Adipocyte (in vitro differentiated cells): ENCODE measurements around the gene ERCC6L2.
A peak's percentile ranks its signal among the peaks of the same experiment; 100 is the strongest.

Source experiments
- DNase-seq: peaks from one replicate; pipeline ENCODE4 v3.0.0-alpha.2; 2015; ENCODE audit warnings: low read depth
- H3K27me3 ChIP-seq: replicated peaks from 2 replicates; pipeline ENCODE4 v1.7.0; 2013; ENCODE audit warnings: mild to moderate bottlenecking, low read length, moderate library complexity; ENCODE audit not compliant: control insufficient read depth, insufficient read depth
- H3K36me3 ChIP-seq: 2 replicates; pipeline ENCODE4 v1.7.0; 2013; ENCODE audit warnings: low read length, mild to moderate bottlenecking, moderate library complexity; ENCODE audit not compliant: control insufficient read depth, insufficient read depth, severe bottlenecking
- H3K4me1 ChIP-seq: 2 replicates; pipeline ENCODE4 v1.7.0; 2013; ENCODE audit warnings: mild to moderate bottlenecking, low read length, moderate library complexity; ENCODE audit not compliant: control insufficient read depth, insufficient read depth
- H3K4me3 ChIP-seq: 2 replicates; pipeline ENCODE4 v1.7.0; 2013; ENCODE audit warnings: mild to moderate bottlenecking, low read length, moderate library complexity
- H3K9ac ChIP-seq: 2 replicates; pipeline ENCODE4 v1.7.0; 2013; ENCODE audit warnings: mild to moderate bottlenecking, low read length, moderate library complexity
- H3K9me3 ChIP-seq: 2 replicates; pipeline ENCODE4 v1.7.0; 2013; ENCODE audit warnings: mild to moderate bottlenecking, low read length, moderate library complexity; ENCODE audit not compliant: control insufficient read depth

ERCC6L2 gene

GRCh38 chr9:95952471-95952870 lies 77.0 kb downstream of the ERCC6L2 start:
- H3K9me3 ChIP-seq: peaks cover 8% of the 10 kb centered on the region
- no peak overlapping the region for H3K9ac ChIP-seq
- H3K4me3 ChIP-seq: no peak overlapping the region
- peaks cover 57% of the 10 kb centered on the region for H3K36me3 ChIP-seq
- no peaks in the 10 kb centered on the region for H3K4me1 ChIP-seq
- no peak for DNase-seq
- H3K27me3 ChIP-seq: no peaks in the 10 kb centered on the region

- Histone ChIP-seq H3K4me1 (no peaks in the 10 kb centered on the region), H3K27me3 (no peaks in the 10 kb centered on the region), H3K9me3 (peaks cover 2% of the 10 kb centered on the region), H3K36me3 (peaks cover 47% of the 10 kb centered on the region), H3K9ac (no peak overlapping the region), H3K4me3 (no peak overlapping the region)
- no peak for DNase-seq
Observed at GRCh38 chr9:95953986-95954385, 78.5 kb downstream of the ERCC6L2 start.

- H3K27me3 ChIP-seq: no peaks in the 10 kb centered on the region
- H3K36me3 ChIP-seq: peaks cover 41% of the 10 kb centered on the region
- no peak overlapping the region for H3K4me3 ChIP-seq
- peaks cover 2% of the 10 kb centered on the region for H3K9me3 ChIP-seq
- H3K4me1 ChIP-seq: no peaks in the 10 kb centered on the region
- no peak overlapping the region for H3K9ac ChIP-seq
- no peak for DNase-seq
Observed at GRCh38 chr9:95954940-95955339, 79.4 kb downstream of the ERCC6L2 start.

GRCh38 chr9:95962936-95963335 lies 87.4 kb downstream of the ERCC6L2 start:
- no peaks in the 10 kb centered on the region for H3K27me3 ChIP-seq
- DNase-seq: no peak
- H3K36me3 ChIP-seq: peaks cover 13% of the 10 kb centered on the region
- H3K4me1 ChIP-seq: peaks cover 8% of the 10 kb centered on the region
- H3K4me3 ChIP-seq: no peak overlapping the region
- H3K9me3 ChIP-seq: no peaks in the 10 kb centered on the region
- no peak overlapping the region for H3K9ac ChIP-seq

- no peaks in the 10 kb centered on the region for H3K9me3 ChIP-seq
- no peaks in the 10 kb centered on the region for H3K27me3 ChIP-seq
- no peak overlapping the region for H3K9ac ChIP-seq
- DNase-seq: no peak
- no peak overlapping the region for H3K4me3 ChIP-seq
- H3K4me1 ChIP-seq: peaks cover 8% of the 10 kb centered on the region
- peaks cover 13% of the 10 kb centered on the region for H3K36me3 ChIP-seq
Observed at GRCh38 chr9:95963659-95964058, 88.2 kb downstream of the ERCC6L2 start.

- Histone ChIP-seq H3K9ac (peak overlapping the region; percentile 3), H3K27me3 (no peaks in the 10 kb centered on the region), H3K36me3 (peaks cover 16% of the 10 kb centered on the region), H3K4me3 (no peak overlapping the region), H3K9me3 (no peaks in the 10 kb centered on the region), H3K4me1 (peaks cover 23% of the 10 kb centered on the region)
- no peak for DNase-seq
Observed at GRCh38 chr9:95966306-95966705, 90.8 kb downstream of the ERCC6L2 start.

- Histone ChIP-seq H3K9me3 (no peaks in the 10 kb centered on the region), H3K4me3 (no peak overlapping the region), H3K4me1 (peaks cover 23% of the 10 kb centered on the region), H3K27me3 (no peaks in the 10 kb centered on the region), H3K9ac (no peak overlapping the region), H3K36me3 (peaks cover 38% of the 10 kb centered on the region)
- DNase-seq: peak; percentile 39
Observed at GRCh38 chr9:95970317-95970716, 94.8 kb downstream of the ERCC6L2 start.

- Histone ChIP-seq H3K36me3 (peaks cover 38% of the 10 kb centered on the region), H3K27me3 (no peaks in the 10 kb centered on the region), H3K4me3 (no peak overlapping the region), H3K9ac (no peak overlapping the region), H3K9me3 (no peaks in the 10 kb centered on the region), H3K4me1 (peaks cover 15% of the 10 kb centered on the region)
- no peak for DNase-seq
Observed at GRCh38 chr9:95971815-95972214, 96.3 kb downstream of the ERCC6L2 start.

- no peaks in the 10 kb centered on the region for H3K27me3 ChIP-seq
- peaks cover 17% of the 10 kb centered on the region for H3K4me1 ChIP-seq
- no peak overlapping the region for H3K9ac ChIP-seq
- DNase-seq: no peak
- H3K4me3 ChIP-seq: no peak overlapping the region
- H3K36me3 ChIP-seq: peaks cover 37% of the 10 kb centered on the region
- H3K9me3 ChIP-seq: no peaks in the 10 kb centered on the region
Observed at GRCh38 chr9:95974389-95974788, 98.9 kb downstream of the ERCC6L2 start.

GRCh38 chr9:95977371-95977770 lies 101.9 kb downstream of the ERCC6L2 start:
- no peak overlapping the region for H3K9ac ChIP-seq
- no peaks in the 10 kb centered on the region for H3K27me3 ChIP-seq
- no peak for DNase-seq
- H3K4me3 ChIP-seq: no peak overlapping the region
- peaks cover 19% of the 10 kb centered on the region for H3K4me1 ChIP-seq
- H3K36me3 ChIP-seq: peaks cover 24% of the 10 kb centered on the region
- H3K9me3 ChIP-seq: no peaks in the 10 kb centered on the region

- Histone ChIP-seq H3K36me3 (peaks cover 16% of the 10 kb centered on the region), H3K9me3 (no peaks in the 10 kb centered on the region), H3K9ac (no peak overlapping the region), H3K27me3 (no peaks in the 10 kb centered on the region), H3K4me3 (no peak overlapping the region), H3K4me1 (peaks cover 19% of the 10 kb centered on the region)
- DNase-seq: no peak
Observed at GRCh38 chr9:95978106-95978505, 102.6 kb downstream of the ERCC6L2 start.

GRCh38 chr9:95979446-95979845 lies 104.0 kb downstream of the ERCC6L2 start:
- no peak overlapping the region for H3K4me3 ChIP-seq
- peaks cover 9% of the 10 kb centered on the region for H3K36me3 ChIP-seq
- no peak overlapping the region for H3K9ac ChIP-seq
- no peaks in the 10 kb centered on the region for H3K27me3 ChIP-seq
- H3K9me3 ChIP-seq: no peaks in the 10 kb centered on the region
- peaks cover 19% of the 10 kb centered on the region for H3K4me1 ChIP-seq
- DNase-seq: peak; percentile 6
